Activated naive CD4-positive, alpha-beta T cell treated with anti-CD3 and anti-CD28 coated beads, Interleukin-2, amount 50 U/mL, for 72 hours (primary cell): ENCODE measurements around the gene PPARG. TPM values are rescaled to one million over a fixed set of nuclear protein-coding genes. Genes with fewer than 3 reads are reported as not detected.
"Not testable (repeated sequence)": the region's sequence is repeated elsewhere in the genome, so short reads cannot be mapped to it uniquely, and the experiment has no call there.

Experiments
- ATAC-seq, 2 donors: fragments of 150-1000 bp; cut with Tn5 transposase; 2 replicates each; pipeline ENCODE4 v1.10.0; 2021; ENCODE audit warnings: mild to moderate bottlenecking in 2 of 2, moderate library complexity in 2 of 2
- DNase-seq, 2 donors: peaks; one replicate each; pipeline ENCODE4 v3.0.0; 2021 to 2022; ENCODE audit warnings: low spot score in 2 of 2
- H3K27ac Mint-ChIP-seq, 2 donors: one replicate each; pipeline ENCODE4 v1.8.0; 2022; ENCODE audit warnings: mild to moderate bottlenecking in 2 of 2, mixed read lengths in 2 of 2
- H3K36me3 Mint-ChIP-seq, 2 donors: one replicate each; pipeline ENCODE4 v1.8.0; 2022; ENCODE audit warnings: mixed read lengths in 2 of 2
- H3K9me3 Mint-ChIP-seq, 2 donors: one replicate each; pipeline ENCODE4 v1.8.0; 2022; ENCODE audit warnings: mixed read lengths in 2 of 2
- total RNA-seq, 2 donors: library from RNA; stranded (reverse); gene quantifications; one replicate each; pipeline ENCODE4 v1.2.3, GENCODE V29; 2022

The PPARG gene
- under 1 TPM in 1 of 2 donors, not detected in 1; 0.14 TPM for total RNA-seq

DNA sequence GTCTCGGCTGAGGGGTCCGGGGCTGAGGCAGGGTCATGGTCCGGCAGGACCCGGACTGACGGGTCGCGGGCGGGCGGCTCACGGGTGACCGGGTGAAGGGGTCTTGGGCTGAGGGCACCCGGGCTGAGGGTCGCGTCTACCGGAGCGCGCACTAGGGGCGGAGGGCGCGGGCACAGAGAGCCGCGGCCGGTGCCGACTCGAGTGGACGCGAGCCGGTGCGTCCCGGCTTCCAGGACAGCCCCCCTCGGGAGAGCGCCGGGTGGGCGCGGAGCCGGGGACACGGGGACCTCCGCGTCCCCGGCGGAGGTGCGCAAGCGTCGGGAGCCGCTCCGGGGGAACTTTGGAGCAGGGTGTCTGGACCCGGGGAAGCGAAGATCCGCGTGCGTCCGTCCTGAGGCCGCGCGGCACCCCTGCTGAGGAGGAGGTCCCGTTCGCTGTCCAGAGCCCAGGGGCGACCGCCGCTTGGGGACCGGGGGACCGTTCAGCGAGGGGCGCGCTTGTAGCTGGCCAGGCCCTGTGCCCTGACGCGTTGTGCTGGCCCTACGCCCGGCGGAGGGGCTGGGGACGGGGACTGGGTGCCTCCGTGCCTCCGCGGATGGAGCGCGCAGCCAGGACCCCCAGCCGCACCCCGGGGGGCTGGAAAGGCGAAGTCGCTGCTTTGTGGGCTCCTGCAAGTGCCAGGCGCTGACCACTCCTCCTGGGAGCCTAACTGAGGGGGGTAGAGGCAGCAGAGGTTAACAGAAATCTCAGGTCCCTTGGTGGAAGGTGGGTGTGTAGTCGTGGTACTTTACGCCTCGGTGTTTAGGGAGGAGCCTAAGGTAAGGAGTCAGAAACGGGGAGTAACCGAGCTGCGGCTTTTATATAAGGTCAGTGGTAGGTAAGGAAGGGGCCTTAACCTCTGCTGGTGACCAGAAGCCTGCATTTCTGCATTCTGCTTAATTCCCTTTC is at the start of gene PPARG:
TSS of gene PPARG (plus strand) at position 889 of the 948 bp plus-strand sequence. CDS start 90,642 bp downstream, outside the sequence.
- no peaks in the 10 kb centered on the region for H3K9me3 Mint-ChIP-seq
- H3K36me3 Mint-ChIP-seq: no peaks in the 10 kb centered on the region
- peak; percentile 34 to 37 for ATAC-seq
- H3K27ac Mint-ChIP-seq: no peak within 1 kb of the TSS
- no peak for DNase-seq

DNA sequence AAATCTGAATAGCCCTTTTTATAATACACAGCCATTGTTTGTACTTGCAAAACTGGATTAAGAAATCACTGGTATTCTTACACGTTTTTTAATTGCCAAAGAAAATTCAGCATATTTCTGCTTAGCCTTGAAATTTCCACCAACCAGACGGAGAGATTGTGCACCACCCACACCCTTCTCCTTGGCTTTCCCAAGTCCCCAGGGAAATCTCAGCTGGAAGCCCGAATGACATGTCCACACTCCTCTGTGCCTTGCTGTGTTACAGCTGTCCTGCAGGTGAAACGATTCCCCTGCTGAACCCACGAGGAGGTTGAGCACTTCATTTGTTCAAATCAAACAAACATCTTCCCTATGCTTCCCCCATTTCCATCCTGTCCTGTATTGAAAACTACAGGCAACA is 49.6 kb upstream of the PPARG start:
- ATAC-seq (no peak), DNase-seq (no peak)
- H3K9me3 Mint-ChIP-seq: no peaks in the 10 kb centered on the region
- no peaks in the 10 kb centered on the region for H3K36me3 Mint-ChIP-seq
- no peak overlapping the region for H3K27ac Mint-ChIP-seq

GRCh38 chr3:12242772-12243171 is 46.1 kb upstream of the PPARG start:
- Mint-ChIP-seq H3K36me3 (no peaks in the 10 kb centered on the region), H3K27ac (no peak overlapping the region), H3K9me3 (no peaks in the 10 kb centered on the region)
- no peak for DNase-seq
- no peak for ATAC-seq

DNA sequence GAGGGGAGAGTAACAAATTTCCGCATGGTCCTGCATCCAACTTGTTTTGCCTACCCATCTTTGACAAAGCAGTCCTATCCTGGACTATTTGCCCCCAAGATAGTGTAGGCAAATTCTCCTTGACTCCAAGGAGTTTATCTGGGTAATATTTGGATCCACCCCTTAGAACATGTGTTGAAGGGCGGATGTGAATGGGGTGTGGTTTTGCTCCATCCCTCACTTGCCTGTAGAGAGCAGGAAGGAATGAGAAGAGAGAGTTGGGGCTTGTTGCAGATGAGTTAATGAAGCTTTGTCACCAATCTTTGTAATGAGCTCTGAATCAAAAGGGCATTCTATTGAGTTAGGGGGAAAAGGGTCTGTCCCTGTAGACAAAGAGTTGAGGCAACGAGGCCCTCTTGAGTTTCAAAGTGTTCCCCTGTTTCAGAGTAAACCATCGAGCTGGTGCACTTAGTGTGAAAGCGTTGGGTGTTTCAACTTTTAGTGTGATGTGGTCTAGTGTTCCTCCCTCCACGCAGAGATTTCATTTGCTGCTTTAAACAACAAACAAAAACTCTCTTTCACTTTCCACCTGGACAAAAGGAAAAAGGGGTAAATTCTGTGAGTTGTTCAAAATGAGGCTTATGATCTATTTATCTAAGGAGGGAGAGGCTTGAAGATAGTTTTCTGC is 42.2 kb upstream of the PPARG start:
- ATAC-seq (no peak), DNase-seq (no peak)
- H3K9me3 Mint-ChIP-seq: peaks cover 9 to 12% of the 10 kb centered on the region in 2 donors
- H3K36me3 Mint-ChIP-seq: peaks cover 5 to 12% of the 10 kb centered on the region in 2 donors
- H3K27ac Mint-ChIP-seq: no peak overlapping the region

- Mint-ChIP-seq H3K9me3 (peaks cover 9 to 12% of the 10 kb centered on the region in 2 donors), H3K27ac (no peak overlapping the region), H3K36me3 (peaks cover 5 to 12% of the 10 kb centered on the region in 2 donors)
- ATAC-seq: no peak
- DNase-seq: no peak
Measured at GRCh38 chr3:12247411-12247810, 41.5 kb upstream of the PPARG start.

- ATAC-seq: no peak
- Mint-ChIP-seq H3K9me3 (peaks cover 9 to 12% of the 10 kb centered on the region in 2 donors), H3K27ac (no peak overlapping the region), H3K36me3 (peaks cover 5 to 12% of the 10 kb centered on the region in 2 donors)
- DNase-seq: no peak
Measured at GRCh38 chr3:12249519-12249918, 39.4 kb upstream of the PPARG start.

DNA sequence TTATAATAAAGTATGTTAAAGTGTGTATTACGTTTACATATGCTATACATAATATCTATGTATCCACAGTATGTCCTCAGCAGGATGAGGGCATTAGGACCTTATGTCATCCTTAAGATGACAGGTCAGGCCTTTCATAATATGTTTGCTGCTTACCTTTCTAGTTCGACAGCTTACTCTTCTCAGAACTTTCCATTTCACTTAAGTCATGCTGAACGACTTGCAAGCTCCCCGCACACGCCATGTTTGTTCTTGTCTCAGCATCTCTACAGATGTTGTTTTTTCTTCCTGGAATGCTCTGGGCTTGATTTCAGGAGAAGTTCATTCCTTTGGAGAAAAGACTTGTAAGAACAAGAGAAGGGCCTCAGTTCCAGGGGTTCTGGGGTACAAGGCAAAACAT is 36.0 kb upstream of the PPARG start:
- Mint-ChIP-seq H3K9me3 (peaks cover 9 to 12% of the 10 kb centered on the region in 2 donors), H3K36me3 (peaks cover 11 to 12% of the 10 kb centered on the region in 2 donors), H3K27ac (no peak overlapping the region)
- DNase-seq (no peak), ATAC-seq (no peak)

GRCh38 chr3:12253516-12254343 is 35.1 kb upstream of the PPARG start:
- ATAC-seq (no peak), DNase-seq (no peak)
- Mint-ChIP-seq H3K9me3 (peaks cover 8 to 11% of the 10 kb centered on the region in 2 donors), H3K27ac (no peak overlapping the region), H3K36me3 (peaks cover 10 to 11% of the 10 kb centered on the region in 2 donors)

GRCh38 chr3:12255393-12255792 is 33.5 kb upstream of the PPARG start:
- H3K27ac Mint-ChIP-seq: no peak overlapping the region
- no peaks in the 10 kb centered on the region for H3K9me3 Mint-ChIP-seq
- H3K36me3 Mint-ChIP-seq: peaks cover 0 to 5% of the 10 kb centered on the region in 2 donors
- no peak for DNase-seq
- no peak for ATAC-seq

- DNase-seq (no peak), ATAC-seq (no peak)
- Mint-ChIP-seq H3K36me3 (peaks cover 0 to 5% of the 10 kb centered on the region in 2 donors), H3K9me3 (no peaks in the 10 kb centered on the region), H3K27ac (no peak overlapping the region)
Measured at GRCh38 chr3:12258911-12259310, 30.0 kb upstream of the PPARG start.

DNA sequence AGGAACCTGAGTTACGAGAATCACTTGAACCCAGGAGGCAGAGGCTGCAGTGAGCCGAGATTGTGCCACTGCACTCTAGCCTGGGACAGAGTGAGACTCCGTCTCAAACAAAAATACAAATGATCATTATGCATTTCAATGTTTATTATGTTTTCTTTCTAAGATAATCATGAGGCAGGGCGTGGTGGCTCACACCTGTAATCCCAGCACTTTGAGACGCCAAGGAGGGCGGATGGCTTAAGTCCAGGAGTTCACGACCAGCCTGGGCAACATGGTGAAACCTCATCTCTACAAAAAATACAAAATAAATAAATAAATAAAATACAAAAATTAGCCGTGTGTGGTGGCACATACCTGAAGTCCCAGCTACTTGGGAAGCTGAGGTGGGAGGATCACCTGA is 26.7 kb upstream of the PPARG start:
- not testable (repeated sequence) for H3K27ac Mint-ChIP-seq, ATAC-seq, H3K9me3 Mint-ChIP-seq, H3K36me3 Mint-ChIP-seq, DNase-seq

DNA sequence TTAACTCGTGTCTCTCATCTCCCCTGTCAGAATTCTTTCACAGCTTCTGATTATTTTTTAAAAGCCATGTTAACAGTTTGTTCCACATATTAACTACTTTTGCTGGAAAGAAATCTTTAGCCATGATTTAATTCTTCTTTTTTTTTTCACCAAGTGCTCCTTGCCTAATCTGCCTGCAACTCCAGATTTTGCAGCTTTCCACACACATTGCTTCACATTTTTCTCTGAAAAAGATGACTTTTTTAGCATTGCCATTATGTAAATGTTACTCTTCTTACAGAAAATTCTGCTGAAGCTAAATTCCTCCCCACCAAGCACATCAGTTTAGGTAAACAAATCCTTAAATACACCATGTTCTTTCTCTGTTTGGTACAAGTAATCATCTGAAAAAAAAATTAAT is 23.4 kb upstream of the PPARG start:
- no peaks in the 10 kb centered on the region for H3K36me3 Mint-ChIP-seq
- DNase-seq (no peak), ATAC-seq (no peak)
- H3K27ac Mint-ChIP-seq: no peak overlapping the region
- no peaks in the 10 kb centered on the region for H3K9me3 Mint-ChIP-seq

GRCh38 chr3:12266038-12266437 is 22.8 kb upstream of the PPARG start:
- H3K36me3 Mint-ChIP-seq: no peaks in the 10 kb centered on the region
- H3K9me3 Mint-ChIP-seq: no peaks in the 10 kb centered on the region
- no peak overlapping the region for H3K27ac Mint-ChIP-seq
- DNase-seq (no peak), ATAC-seq (no peak)

- Mint-ChIP-seq H3K27ac (no peak overlapping the region), H3K9me3 (no peaks in the 10 kb centered on the region), H3K36me3 (no peaks in the 10 kb centered on the region)
- ATAC-seq: no peak
- no peak for DNase-seq
Measured at GRCh38 chr3:12267376-12268030, 21.4 kb upstream of the PPARG start.

GRCh38 chr3:12268049-12268735 is 20.7 kb upstream of the PPARG start:
- Mint-ChIP-seq H3K36me3 (no peaks in the 10 kb centered on the region), H3K9me3 (no peaks in the 10 kb centered on the region), H3K27ac (no peak overlapping the region)
- ATAC-seq: no peak
- no peak for DNase-seq

- no peak for ATAC-seq
- Mint-ChIP-seq H3K27ac (no peak overlapping the region), H3K9me3 (no peaks in the 10 kb centered on the region), H3K36me3 (no peaks in the 10 kb centered on the region)
- no peak for DNase-seq
Measured at GRCh38 chr3:12270976-12271375, 17.9 kb upstream of the PPARG start.
